Endodermal cell (in vitro differentiated cells): Measurements from ENCODE around the gene ZCCHC14. TPM values are rescaled to one million over a fixed set of nuclear protein-coding genes. Genes with fewer than 3 reads are reported as not detected.

ENCODE experiments used
- DNase-seq: peaks from one replicate; pipeline ENCODE4 v3.0.0-alpha.2; 2017
- H3K27ac ChIP-seq: 2 replicates; pipeline ENCODE4 v1.5.1; 2013; ENCODE audit warnings: mild to moderate bottlenecking, low read depth, low read length, moderate library complexity
- H3K27me3 ChIP-seq: 2 replicates; pipeline ENCODE4 v1.6.1; 2013; ENCODE audit warnings: mild to moderate bottlenecking, low read length, moderate library complexity; ENCODE audit not compliant: insufficient read depth, control insufficient read depth, poor library complexity, severe bottlenecking
- H3K36me3 ChIP-seq: 2 replicates; pipeline ENCODE4 v1.7.0; 2013; ENCODE audit warnings: mild to moderate bottlenecking, low read length, moderate library complexity; ENCODE audit not compliant: control insufficient read depth, insufficient read depth
- H3K4me1 ChIP-seq: one replicate; pipeline ENCODE4 v1.7.0; 2013; ENCODE audit warnings: low read length; ENCODE audit not compliant: control insufficient read depth, insufficient read depth
- H3K4me3 ChIP-seq: 2 replicates; pipeline ENCODE4 v1.5.1; 2013; ENCODE audit warnings: mild to moderate bottlenecking, low read length, moderate library complexity
- H3K9ac ChIP-seq: 2 replicates; pipeline ENCODE4 v1.6.1; 2013; ENCODE audit warnings: mild to moderate bottlenecking, low read length, moderate library complexity; ENCODE audit not compliant: poor library complexity, severe bottlenecking; ENCODE audit errors: extremely low read depth
- H3K9me3 ChIP-seq: 2 replicates; pipeline ENCODE4 v1.6.1; 2013; ENCODE audit warnings: mild to moderate bottlenecking, low read length, moderate library complexity; ENCODE audit not compliant: control insufficient read depth
- H3K27ac Mint-ChIP-seq: 2 replicates; pipeline ENCODE4 v1.8.0; 2020; ENCODE audit warnings: mixed read lengths
- H3K27me3 Mint-ChIP-seq: 2 replicates; pipeline ENCODE4 v1.8.0; 2021; ENCODE audit warnings: mild to moderate bottlenecking, mixed read lengths; ENCODE audit not compliant: insufficient read depth
- H3K36me3 Mint-ChIP-seq: 2 replicates; pipeline ENCODE4 v1.8.0; 2020; ENCODE audit warnings: low read depth, mixed read lengths
- H3K4me1 Mint-ChIP-seq: 2 replicates; pipeline ENCODE4 v1.8.0; 2020; ENCODE audit warnings: mixed read lengths
- H3K4me3 Mint-ChIP-seq: 2 replicates; pipeline ENCODE4 v1.8.0; 2020; ENCODE audit warnings: mild to moderate bottlenecking, moderate library complexity, mixed read lengths
- H3K9me3 Mint-ChIP-seq: 2 replicates; pipeline ENCODE4 v1.8.0; 2020; ENCODE audit warnings: mild to moderate bottlenecking, mixed read lengths
- WGBS, 2 experiments: methylation state at CpG; one replicate each; pipeline versions ENCODE4 v1.1.5 to v1.1.7; 2013; ENCODE audit warnings: missing lambda C conversion rate in 2 of 2, mixed read lengths in 1 of 2; ENCODE audit not compliant: insufficient coverage in 1 of 2, insufficient read length in 1 of 2; 5-methylcytosine and 5-hydroxymethylcytosine counted together
- total RNA-seq, 2 donors: library from RNA; stranded (reverse); fragmentation: NEBNext Ultra II Directional in 1 of 2; extraction: Animal tissue kit (Norgen Biotek cat#: 25700) in 1 of 2; gene quantifications; 2 replicates in 1 of 2; 3 replicates in 1 of 2; pipeline ENCODE4 v1.2.1, GENCODE V29; 2021
- TF ChIP-seq, protein P1 (sequence below): fragments of 200-600 bp; sonication (generic); conservative IDR thresholded peaks from 2 replicates; pipeline ENCODE4 v1.5.0; 2021; ENCODE audit warnings: antibody characterized with exemption, mild to moderate bottlenecking

Gene ZCCHC14
- total RNA-seq, 2 donors from 2014 or later: 27.3 to 33.7 TPM

DNA sequence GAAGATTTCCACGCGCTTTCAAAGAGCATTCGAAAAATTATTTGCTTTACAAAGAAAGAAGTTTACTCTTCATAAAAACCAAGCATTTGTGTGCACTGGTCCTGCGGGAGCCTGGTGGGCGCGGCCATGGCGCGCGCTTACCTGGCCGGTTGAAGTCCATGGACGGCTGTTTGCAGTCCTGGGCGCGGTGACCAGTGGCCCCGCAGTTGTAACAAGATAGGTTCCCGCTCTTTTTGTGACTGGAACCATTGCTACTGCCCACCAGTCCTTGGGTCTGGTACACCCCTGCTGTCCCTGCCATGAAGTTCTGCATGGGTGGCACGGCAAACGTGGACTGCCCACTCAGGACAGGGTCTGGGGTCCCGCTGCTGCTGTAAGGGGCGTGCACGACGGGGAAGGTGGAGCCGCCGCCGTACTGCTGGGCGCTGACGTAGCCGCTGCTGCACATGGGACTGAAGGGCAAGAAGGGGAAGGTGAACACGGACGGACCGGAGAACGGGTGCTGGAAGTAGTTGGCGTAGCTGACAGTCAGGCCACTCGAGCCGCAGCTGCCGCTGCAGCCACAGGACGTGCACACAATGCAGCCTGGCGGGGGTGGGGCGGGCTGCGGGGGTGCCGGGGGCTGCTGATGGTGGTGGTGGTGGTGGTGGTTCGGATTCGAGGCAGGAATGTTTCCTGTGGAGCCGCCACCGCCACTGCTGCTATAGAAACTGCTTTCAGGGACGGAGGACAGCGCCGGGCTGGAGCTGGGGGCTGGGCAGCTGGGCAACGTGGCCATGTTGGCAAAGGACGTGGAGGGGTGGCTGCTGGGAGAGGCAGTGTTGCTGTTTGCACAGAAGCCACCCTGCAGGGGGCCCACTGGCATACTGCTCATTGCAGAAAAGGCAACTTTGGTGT lies 81.2 kb downstream of the ZCCHC14 start:
- H3K4me1 Mint-ChIP-seq: peaks cover 8% of the 10 kb centered on the region
- peak; percentile 31 for DNase-seq
- WGBS, 2 experiments: 96 to 97% methylated on average over 35 to 45 of the region's 49 CpGs
- Histone ChIP-seq H3K9ac (no peak overlapping the region), H3K27me3 (no peaks in the 10 kb centered on the region), H3K4me3 (no peak overlapping the region), H3K27ac (no peak overlapping the region), H3K4me1 (no peaks in the 10 kb centered on the region), H3K36me3 (peaks cover 65% of the 10 kb centered on the region), H3K9me3 (no peaks in the 10 kb centered on the region)
- H3K36me3 Mint-ChIP-seq: peaks cover 56% of the 10 kb centered on the region
- H3K27ac Mint-ChIP-seq: no peak overlapping the region
- H3K9me3 Mint-ChIP-seq: no peaks in the 10 kb centered on the region
- H3K4me3 Mint-ChIP-seq: no peak overlapping the region
- TF ChIP-seq, protein P1, sequence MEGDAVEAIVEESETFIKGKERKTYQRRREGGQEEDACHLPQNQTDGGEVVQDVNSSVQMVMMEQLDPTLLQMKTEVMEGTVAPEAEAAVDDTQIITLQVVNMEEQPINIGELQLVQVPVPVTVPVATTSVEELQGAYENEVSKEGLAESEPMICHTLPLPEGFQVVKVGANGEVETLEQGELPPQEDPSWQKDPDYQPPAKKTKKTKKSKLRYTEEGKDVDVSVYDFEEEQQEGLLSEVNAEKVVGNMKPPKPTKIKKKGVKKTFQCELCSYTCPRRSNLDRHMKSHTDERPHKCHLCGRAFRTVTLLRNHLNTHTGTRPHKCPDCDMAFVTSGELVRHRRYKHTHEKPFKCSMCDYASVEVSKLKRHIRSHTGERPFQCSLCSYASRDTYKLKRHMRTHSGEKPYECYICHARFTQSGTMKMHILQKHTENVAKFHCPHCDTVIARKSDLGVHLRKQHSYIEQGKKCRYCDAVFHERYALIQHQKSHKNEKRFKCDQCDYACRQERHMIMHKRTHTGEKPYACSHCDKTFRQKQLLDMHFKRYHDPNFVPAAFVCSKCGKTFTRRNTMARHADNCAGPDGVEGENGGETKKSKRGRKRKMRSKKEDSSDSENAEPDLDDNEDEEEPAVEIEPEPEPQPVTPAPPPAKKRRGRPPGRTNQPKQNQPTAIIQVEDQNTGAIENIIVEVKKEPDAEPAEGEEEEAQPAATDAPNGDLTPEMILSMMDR: no peak
- H3K27me3 Mint-ChIP-seq: no peaks in the 10 kb centered on the region

DNA sequence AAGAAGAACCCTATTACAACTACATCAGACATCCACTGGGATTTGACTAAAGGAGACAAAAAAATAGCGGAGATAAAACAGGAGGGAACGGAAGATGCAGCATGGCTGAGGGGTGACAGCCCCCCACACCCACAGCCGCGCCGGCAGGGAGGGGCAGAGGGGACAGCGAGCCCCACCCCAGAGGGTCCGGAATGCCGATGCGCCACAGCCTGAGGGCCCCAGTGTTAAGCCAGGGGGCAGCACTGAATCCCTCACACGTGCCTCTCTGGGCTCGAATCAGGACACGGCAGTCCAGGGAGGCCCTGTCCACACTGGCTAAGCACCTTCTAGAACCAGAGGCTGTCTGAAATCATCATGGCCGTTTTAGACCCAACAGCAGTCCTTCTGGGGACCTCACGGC lies 81.9 kb downstream of the ZCCHC14 start:
- Histone ChIP-seq H3K9me3 (no peaks in the 10 kb centered on the region), H3K4me1 (no peaks in the 10 kb centered on the region), H3K27me3 (no peaks in the 10 kb centered on the region), H3K27ac (no peak overlapping the region), H3K4me3 (no peak overlapping the region), H3K36me3 (peaks cover 64% of the 10 kb centered on the region), H3K9ac (no peak overlapping the region)
- Mint-ChIP-seq H3K4me3 (no peak overlapping the region), H3K27ac (no peak overlapping the region), H3K27me3 (no peaks in the 10 kb centered on the region), H3K4me1 (peaks cover 8% of the 10 kb centered on the region), H3K9me3 (no peaks in the 10 kb centered on the region), H3K36me3 (peaks cover 60% of the 10 kb centered on the region)
- TF ChIP-seq, protein P1: peak; percentile 55
- 92 to 93% methylated on average over 14 of the region's 14 CpGs for WGBS, 2 experiments
- DNase-seq: no peak

DNA sequence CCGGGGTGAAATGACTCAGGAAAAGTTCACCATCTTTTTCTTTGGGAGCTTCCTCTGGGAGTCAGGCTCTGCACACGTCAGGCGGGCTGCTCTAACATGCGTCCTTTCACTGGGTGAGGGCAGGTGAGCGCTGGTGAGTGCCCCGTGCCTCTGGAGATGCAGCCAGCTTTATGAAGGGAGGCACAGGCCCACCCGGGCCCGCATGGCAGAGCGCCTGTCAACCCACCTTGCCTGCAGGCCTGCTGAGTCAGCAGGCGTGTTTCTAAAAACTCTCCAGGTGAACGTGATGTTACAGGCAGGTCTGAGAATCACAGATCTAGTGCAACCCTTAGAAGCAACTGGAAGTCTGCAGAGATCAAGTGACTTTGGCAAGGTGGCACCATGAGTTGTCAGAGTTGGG lies 82.3 kb downstream of the ZCCHC14 start:
- Histone ChIP-seq H3K27ac (no peak overlapping the region), H3K9ac (no peak overlapping the region), H3K4me1 (no peaks in the 10 kb centered on the region), H3K9me3 (no peaks in the 10 kb centered on the region), H3K36me3 (peaks cover 67% of the 10 kb centered on the region), H3K4me3 (no peak overlapping the region), H3K27me3 (no peaks in the 10 kb centered on the region)
- peak; percentile 32 for DNase-seq
- TF ChIP-seq, protein P1: no peak
- Mint-ChIP-seq H3K4me1 (peaks cover 8% of the 10 kb centered on the region), H3K9me3 (no peaks in the 10 kb centered on the region), H3K36me3 (peaks cover 60% of the 10 kb centered on the region), H3K27ac (no peak overlapping the region), H3K27me3 (no peaks in the 10 kb centered on the region), H3K4me3 (no peak overlapping the region)
- WGBS, 2 experiments: 96 to 97% methylated on average over 8 to 11 of the region's 11 CpGs
